AG10803 (cell line): ENCODE data around the gene PPM1E.

Source experiments
- DNase-seq: peaks from one replicate; pipeline ENCODE4 v3.0.0; 2010; ENCODE audit warnings: low read depth
- H3K4me3 ChIP-seq: 2 replicates; pipeline ENCODE4 v1.5.1; 2011; ENCODE audit warnings: mild to moderate bottlenecking, low read length, control low read depth
- TF ChIP-seq, protein P1 (sequence below): conservative IDR thresholded peaks from 2 replicates; pipeline ENCODE4 v1.5.1; 2011; ENCODE audit warnings: mild to moderate bottlenecking, low read length, control low read depth, inconsistent platforms

Gene PPM1E

DNA sequence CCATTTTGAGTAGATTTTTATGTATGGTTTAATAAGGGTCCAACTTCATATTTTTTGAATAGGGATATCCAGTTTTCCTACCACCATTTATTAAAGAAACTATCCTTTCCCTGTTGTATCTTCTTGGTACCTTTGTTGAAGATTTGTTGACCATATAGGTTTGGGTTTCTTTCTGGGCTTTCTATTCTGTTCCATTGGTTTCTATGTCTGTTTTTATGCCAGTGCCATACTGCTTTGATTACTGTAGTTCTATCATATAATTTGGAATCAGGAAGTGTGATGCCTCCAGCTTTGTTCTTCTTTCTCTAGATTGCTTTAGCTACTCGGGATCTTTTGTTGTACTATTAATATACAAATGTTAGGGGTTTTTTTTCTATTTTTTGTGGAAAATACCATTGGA is 46.5 kb downstream of the PPM1E start:
- TF ChIP-seq, protein P1, sequence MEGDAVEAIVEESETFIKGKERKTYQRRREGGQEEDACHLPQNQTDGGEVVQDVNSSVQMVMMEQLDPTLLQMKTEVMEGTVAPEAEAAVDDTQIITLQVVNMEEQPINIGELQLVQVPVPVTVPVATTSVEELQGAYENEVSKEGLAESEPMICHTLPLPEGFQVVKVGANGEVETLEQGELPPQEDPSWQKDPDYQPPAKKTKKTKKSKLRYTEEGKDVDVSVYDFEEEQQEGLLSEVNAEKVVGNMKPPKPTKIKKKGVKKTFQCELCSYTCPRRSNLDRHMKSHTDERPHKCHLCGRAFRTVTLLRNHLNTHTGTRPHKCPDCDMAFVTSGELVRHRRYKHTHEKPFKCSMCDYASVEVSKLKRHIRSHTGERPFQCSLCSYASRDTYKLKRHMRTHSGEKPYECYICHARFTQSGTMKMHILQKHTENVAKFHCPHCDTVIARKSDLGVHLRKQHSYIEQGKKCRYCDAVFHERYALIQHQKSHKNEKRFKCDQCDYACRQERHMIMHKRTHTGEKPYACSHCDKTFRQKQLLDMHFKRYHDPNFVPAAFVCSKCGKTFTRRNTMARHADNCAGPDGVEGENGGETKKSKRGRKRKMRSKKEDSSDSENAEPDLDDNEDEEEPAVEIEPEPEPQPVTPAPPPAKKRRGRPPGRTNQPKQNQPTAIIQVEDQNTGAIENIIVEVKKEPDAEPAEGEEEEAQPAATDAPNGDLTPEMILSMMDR, result no peak
- H3K4me3 ChIP-seq, result no peak overlapping the region
- DNase-seq, result no peak

DNA sequence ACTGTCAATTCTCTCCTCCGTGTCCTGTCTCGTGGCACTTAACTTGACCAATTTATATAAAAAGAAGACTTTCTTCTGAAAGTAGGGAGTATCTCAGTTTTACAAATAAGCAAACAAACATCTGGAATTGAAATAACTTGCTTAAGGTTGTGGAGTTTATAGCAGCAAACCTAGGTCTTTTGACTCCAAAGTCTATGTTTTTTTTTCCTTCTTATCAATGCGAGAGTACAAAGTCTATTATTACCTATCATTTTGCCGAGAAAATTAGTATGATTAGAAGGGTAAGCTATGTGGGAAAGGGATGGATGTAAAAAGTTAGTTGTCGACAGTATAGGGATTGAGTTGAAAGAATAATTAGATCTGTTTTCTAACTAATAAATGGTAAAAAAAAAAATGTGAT is 50.4 kb downstream of the PPM1E start:
- TF ChIP-seq, protein P1, result no peak
- H3K4me3 ChIP-seq, result no peak overlapping the region
- DNase-seq, result no peak

DNA sequence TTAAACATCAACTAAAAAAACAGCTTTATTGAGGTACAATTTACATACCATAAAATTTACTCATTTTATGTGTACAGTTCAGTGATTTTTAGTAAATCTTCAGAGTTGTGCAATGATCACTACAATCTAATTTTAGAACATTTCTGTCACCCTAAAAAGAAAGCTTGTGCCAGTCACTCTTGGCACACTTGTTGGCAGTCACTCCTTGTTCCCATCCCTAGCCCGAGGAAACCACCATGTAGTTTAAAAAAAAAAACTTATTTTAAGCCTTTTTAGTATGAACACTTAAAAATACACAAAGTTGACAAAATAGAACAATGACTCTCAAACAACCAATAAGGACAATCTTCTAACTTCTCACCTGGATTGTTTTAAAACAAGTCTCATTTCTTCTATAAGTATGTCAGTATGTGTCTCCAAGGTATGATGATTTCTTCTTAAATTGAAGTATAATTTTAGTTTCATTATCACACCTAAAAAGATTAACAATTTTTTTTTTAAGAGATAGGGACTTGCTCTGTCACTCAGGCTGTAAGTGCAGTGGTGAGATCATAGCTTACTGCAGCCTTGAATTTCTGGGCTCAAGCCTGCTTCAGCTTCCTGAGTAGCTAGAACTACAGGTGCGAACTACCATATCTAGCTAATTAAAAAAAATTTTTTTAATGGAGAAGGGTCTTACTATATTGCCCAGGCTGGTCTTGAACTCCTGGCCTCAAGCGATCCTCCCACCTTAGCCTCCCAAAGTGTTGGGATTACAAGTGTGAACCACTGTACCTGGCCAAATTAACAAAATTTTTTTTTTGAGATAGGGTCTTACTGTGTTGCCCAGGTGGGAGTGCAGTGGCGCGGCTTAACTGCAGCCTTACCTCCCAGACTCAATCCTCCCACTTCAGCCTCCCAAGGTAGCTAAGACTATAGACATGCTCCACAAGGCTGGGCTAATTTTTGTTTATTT is 53.2 kb downstream of the PPM1E start:
- H3K4me3 ChIP-seq, result no peak overlapping the region
- DNase-seq, result no peak
- TF ChIP-seq, protein P1, result no peak

DNA sequence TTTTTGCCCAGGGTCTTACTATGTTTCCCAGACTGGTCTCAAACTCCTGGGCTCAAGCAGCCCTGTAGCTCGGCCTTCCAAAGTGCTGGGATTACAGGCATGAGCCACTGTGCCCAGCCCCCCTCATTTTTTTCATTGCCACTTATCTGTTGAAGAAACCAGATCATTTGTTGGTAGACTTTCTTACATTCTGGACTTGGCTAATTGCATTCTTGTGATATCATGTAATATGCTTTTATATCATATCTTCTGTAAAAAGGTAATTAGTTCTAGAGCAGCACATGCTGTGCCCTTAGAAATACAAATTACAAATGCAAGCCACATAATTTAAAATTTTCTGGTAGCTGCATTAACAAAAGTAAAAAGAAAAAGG is 53.9 kb downstream of the PPM1E start:
- TF ChIP-seq, protein P1, result no peak
- H3K4me3 ChIP-seq, result no peak overlapping the region
- DNase-seq, result no peak

DNA sequence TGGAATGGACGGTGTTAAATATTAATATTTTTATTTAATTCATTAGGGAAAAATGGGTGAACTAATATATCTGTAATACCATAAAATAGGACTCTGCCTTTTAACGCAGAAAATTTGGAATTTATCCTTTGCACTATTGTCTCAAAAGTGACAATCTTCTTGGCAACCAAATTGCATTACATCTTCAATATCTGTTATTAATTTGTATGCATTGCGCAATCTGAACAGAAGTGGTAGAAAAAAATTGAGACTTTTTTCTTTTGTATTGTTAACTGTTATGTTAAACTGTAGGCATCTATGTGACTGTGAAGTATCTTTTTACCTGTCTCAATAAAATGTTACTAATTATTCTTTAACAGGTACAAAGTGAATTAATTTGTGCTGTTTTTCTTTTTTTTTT is 55.6 kb downstream of the PPM1E start:
- DNase-seq, result no peak
- TF ChIP-seq, protein P1, result no peak
- no peak overlapping the region for H3K4me3 ChIP-seq

DNA sequence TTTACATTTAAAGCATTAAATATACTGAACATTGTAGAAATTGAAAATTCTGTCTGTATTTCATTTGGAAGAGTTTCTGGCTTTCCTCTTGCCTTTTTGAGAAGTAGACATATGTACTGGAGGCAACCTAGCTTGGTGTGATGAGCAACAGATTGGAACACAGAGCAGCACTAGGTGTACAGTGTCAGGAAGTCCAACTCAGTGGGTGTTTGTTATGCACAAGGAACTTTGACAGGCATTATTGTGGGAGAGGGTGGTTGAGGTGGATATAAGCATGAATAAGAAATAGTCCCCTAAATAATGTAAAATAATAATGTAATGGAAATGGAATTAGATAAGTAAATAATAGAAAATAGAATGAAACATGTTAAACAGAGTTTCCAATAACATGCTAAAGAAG is 58.1 kb downstream of the PPM1E start:
- H3K4me3 ChIP-seq, result no peak overlapping the region
- no peak for DNase-seq
- TF ChIP-seq, protein P1, result no peak

DNA sequence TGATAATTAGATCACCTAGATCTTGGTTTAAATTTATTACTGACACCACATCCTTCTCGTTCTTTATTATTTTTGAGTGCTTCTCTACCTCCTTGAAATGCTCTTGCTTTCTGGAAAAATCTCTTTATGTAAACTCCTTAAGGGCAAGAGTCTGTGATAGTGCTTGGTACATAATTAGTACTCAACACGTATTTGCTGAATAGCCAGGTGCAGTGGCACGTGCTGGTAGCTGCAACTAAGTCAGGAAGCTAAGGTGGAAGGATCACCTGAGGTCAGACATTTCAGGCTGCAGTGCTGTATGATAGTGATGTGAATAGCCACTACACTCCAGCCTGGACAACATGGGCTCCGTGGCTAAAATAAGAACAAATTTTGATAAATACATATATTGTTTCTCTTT is 63.0 kb downstream of the PPM1E start:
- TF ChIP-seq, protein P1, result no peak
- H3K4me3 ChIP-seq, result no peak overlapping the region

More for the DNA sequence above, 63.0 kb downstream of the PPM1E start:
- no peak for DNase-seq
